HL-60/S4 treated with phorbol 12-myristate 13-acetate at 8.2 ng/mL for 4 days and 3 days (cell line): ENCODE measurements around the gene CEP152.

Experiments
- in situ Hi-C: fragments of 300-500 bp; cut with MboI; formaldehyde crosslinking; loops from 2 replicates; pipeline ENCODE4 v1.15.0; 2022; ENCODE audit warnings: low sequenced_read_pairs

CEP152 gene

GRCh38 chr15:48810414-48811324 is at the start of gene CEP152:
CEP152 (minus strand) TSS chr15:48811069; CDS start chr15:48805649, 5,420 bp downstream.
- in situ Hi-C loops, result no loop called here

GRCh38 chr15:48859426-48859825 is 48.6 kb upstream of the CEP152 start:
- in situ Hi-C loops, result loop anchor here (25.0 kb wide), 1 partner anchor 1278 kb away; no protein-coding TSS in a partner anchor

- in situ Hi-C loops, result loop anchor here (25.0 kb wide), 1 partner anchor 1279 kb away; no protein-coding TSS in a partner anchor
Observed at GRCh38 chr15:48858401-48858800, 47.5 kb upstream of the CEP152 start.

- in situ Hi-C loops, result loop anchor here (25.0 kb wide), 1 partner anchor 1280 kb away; no protein-coding TSS in a partner anchor
Observed at GRCh38 chr15:48856942-48857341, 46.1 kb upstream of the CEP152 start.

- in situ Hi-C loops, result loop anchor here (25.0 kb wide), 1 partner anchor 1282 kb away; no protein-coding TSS in a partner anchor
Observed at GRCh38 chr15:48855501-48856440, 44.9 kb upstream of the CEP152 start.

- in situ Hi-C loops, result loop anchor here (25.0 kb wide), 1 partner anchor 1283 kb away; no protein-coding TSS in a partner anchor
Observed at GRCh38 chr15:48854434-48854833, 43.6 kb upstream of the CEP152 start.

- in situ Hi-C loops, result loop anchor here (25.0 kb wide), 1 partner anchor 1285 kb away; no protein-coding TSS in a partner anchor
Observed at GRCh38 chr15:48851956-48852355, 41.1 kb upstream of the CEP152 start.

GRCh38 chr15:48850648-48851047 is 39.8 kb upstream of the CEP152 start:
- in situ Hi-C loops, result loop anchor here (25.0 kb wide), 1 partner anchor 1287 kb away; no protein-coding TSS in a partner anchor

GRCh38 chr15:48845123-48845522 is 34.3 kb upstream of the CEP152 start:
- in situ Hi-C loops, result no loop called here

GRCh38 chr15:48842501-48842900 is 31.6 kb upstream of the CEP152 start:
- in situ Hi-C loops, result no loop called here

GRCh38 chr15:48834756-48835155 is 23.9 kb upstream of the CEP152 start:
- in situ Hi-C loops, result no loop called here

GRCh38 chr15:48833526-48834239 is 22.8 kb upstream of the CEP152 start:
- in situ Hi-C loops, result no loop called here

GRCh38 chr15:48832648-48833047 is 21.8 kb upstream of the CEP152 start:
- in situ Hi-C loops, result no loop called here

- in situ Hi-C loops, result no loop called here
Observed at GRCh38 chr15:48828906-48829305, 18.0 kb upstream of the CEP152 start.

GRCh38 chr15:48828471-48828870 is 17.6 kb upstream of the CEP152 start:
- in situ Hi-C loops, result no loop called here

- in situ Hi-C loops, result no loop called here
Observed at GRCh38 chr15:48825075-48825474, 14.2 kb upstream of the CEP152 start.

- in situ Hi-C loops, result no loop called here
Observed at GRCh38 chr15:48823706-48824105, 12.8 kb upstream of the CEP152 start.

GRCh38 chr15:48823237-48823636 is 12.4 kb upstream of the CEP152 start:
- in situ Hi-C loops, result no loop called here

GRCh38 chr15:48814286-48814685 is 3.4 kb upstream of the CEP152 start:
- in situ Hi-C loops, result no loop called here

- in situ Hi-C loops, result no loop called here
Observed at GRCh38 chr15:48811325-48811958, 573 bp upstream of the CEP152 start.
